Cardiac septum (tissue), 1 donor: ENCODE results near the gene MBP. TPM values are rescaled to one million over a fixed set of nuclear protein-coding genes. Genes with fewer than 3 reads are reported as not detected.

Experiments
- DNase-seq: peaks from one replicate; pipeline ENCODE4 v3.0.0-alpha.2; 2020; ENCODE audit warnings: low spot score
- intact Hi-C: fragments of 100-400 bp; cut with DNase I; formaldehyde crosslinking; loops from one replicate; pipeline ENCODE4 v1.14.0; 2022
- total RNA-seq: library from RNA; stranded (reverse); fragmentation: NEBNext Ultra II Directional; extraction: Animal tissue kit (Norgen Biotek cat#: 25700); gene quantifications from one replicate; pipeline ENCODE4 v1.2.1, GENCODE V29; 2021
- donor health status: DM: no; HTN: no; CAD: no.

MBP gene
- total RNA-seq, 1 donor from 2014 or later, result 37.7 TPM

DNA sequence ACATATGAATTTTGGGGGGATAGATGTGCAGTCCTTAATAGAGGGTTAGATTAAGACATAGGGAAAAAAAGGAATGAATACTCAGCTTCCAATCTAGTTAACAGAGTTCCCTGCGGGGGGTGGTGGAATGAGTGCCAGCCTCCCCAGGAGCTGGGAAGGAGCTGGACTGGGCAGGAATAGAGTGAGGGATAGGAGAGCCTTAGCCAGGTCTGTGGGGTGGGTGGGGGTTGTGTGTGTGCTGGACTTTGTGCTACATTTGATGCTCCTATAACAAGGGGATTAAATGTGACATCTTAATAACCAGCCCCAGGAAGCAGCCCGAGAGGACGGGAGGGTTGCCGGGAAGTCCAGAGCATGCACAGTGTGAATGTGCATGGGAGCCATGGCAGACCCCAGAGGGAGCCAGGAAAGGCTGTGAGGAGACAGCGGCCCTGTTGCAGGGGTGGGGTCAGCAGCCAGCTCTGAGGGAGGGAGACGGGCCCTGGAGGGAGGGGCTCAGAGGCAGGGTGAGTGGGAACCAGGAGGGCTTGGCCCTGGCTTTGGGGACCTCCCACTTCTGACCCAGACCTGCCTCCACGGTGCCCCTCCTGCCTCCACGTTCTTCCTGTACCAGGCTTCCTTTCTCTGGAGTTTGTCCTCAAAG, 3.6 kb upstream of the MBP start:
- intact Hi-C loops, result loop anchor here (10.0 kb wide), 1 partner anchor 131 kb away; no protein-coding TSS in a partner anchor
- DNase-seq, result no peak

DNA sequence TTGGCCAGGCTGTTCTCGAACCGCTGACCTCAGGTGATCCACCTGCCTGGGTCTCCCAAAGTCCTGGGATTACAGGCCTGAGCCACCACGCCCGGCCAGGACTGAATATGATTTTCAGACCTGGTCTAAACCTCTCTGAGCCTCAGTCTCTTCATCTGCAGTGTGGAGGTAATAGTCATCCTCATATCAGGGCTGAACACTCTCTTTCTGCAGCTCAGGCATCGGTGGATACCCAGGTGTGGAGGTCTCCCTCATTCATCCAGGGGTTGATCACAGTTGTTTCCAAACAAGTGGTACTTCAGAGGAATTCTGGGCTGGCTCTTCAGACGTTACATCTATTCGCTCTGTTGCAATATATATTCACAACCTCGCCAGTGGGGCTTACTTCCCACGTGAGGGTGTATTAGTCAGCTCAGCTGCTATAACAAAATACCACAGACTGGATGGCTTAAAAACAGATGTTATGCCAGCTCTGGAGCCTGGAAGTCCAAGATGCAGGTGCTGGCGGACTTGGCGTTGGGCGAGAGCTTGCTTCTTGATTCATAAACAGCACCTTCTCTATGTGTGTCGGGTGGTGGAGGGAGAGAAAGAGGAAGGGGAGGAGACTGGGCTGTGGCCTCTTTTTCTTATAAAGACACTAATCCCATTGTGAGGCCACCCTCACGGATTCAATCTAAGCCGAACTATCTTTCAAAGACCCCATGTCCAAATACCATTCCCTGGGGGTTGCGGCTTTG, 2.9 kb upstream of the MBP start:
- DNase-seq, result no peak
- intact Hi-C loops, result loop anchor here (10.0 kb wide), 1 partner anchor 131 kb away; no protein-coding TSS in a partner anchor

DNA sequence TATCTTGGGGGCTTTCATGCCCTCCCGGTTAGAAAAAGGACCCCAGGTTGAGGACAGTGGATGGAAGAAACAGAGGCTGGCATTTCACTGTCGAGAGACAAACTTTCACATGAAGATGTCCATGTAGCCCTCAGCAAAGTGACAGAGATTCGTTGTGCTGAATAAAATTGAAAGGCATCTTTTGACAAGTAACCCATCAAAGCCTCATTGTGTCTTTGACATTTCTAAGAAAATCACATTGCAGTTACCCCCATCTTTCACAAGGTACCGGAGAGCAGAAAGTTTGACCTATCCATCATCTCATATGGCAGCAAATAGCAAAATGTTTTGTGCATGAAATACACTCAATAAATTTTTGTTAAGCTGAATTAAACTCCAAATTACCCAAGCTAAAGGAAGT, 2.0 kb upstream of the MBP start:
- no peak for DNase-seq
- intact Hi-C loops, result loop anchor here (5.0 to 10.0 kb wide), 4 partner anchors 47 to 130 kb away; no protein-coding TSS in a partner anchor

DNA sequence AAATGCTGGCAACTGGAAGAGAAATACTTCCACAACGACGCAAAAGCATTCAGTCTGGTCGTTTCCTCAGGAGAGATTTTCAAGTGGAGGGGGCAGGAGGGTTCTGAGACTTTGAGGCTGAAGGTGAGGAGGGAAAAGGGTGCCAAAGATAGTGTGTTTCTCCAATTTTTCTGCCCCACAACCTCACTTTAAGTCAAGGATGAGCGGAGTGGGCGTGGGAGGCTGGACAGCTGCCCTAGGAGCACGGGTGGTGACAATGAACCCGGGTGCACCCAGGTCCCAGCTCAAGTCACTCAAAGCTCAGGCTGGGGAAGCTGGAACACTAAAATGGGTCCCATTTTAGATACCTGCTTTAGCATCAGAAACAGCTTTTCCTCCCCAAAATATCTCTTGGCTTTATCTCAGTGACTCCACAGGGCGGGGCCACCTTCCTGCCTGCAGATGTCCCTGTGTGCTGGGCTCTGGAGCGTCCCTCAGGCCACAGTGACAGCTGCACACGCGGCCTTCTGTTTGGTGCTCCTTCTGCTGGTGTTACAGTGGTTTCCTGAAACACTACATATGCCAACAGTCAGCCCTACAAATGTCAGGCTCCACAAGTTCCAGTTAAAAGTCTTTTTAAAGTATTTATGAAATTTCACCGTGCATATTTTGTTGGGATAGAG, 1.4 kb upstream of the MBP start:
- intact Hi-C loops, result loop anchor here (5.0 to 10.0 kb wide), 4 partner anchors 47 to 129 kb away; no protein-coding TSS in a partner anchor

DNA sequence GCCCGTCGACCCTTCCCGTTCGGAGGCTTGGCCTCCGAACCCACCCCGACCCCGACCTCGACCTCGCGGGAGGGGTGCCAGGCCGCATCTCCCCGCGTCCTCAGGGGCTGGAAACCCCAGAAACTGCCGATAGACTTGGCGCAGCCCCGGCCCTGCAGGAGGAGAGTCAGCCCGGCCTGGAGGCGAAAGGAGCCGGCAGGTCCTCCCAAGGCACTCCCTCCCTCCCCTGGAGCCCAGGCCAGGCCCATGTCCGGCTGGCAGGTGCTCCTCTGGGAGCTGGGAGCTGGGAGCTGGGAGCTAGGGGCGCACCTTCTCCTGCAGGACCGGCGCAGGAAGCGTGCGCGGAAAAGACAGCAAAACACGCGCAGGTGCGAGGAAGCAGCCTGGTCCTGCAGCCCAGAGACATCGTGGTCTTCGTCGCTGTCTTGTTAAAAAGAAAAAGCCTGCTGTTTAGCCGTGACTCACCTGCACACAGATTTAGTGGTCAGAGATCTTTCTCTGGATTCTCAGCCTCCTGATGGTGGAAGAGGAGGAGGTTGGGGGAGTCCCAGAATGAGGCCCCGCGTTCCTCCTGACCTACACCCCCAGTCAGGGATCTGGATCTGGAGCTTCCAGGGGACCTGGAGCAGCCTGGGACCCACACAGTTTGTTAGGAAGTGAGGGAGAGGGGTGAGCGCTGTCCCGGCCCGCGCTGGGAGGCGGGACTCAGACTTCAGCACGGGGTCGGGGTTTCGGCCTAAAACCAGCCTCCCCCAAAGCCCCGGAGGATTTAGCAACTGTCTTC, 660 bp upstream of the MBP start:
- intact Hi-C loops, result loop anchor here (5.0 to 10.0 kb wide), 4 partner anchors 46 to 128 kb away; no protein-coding TSS in a partner anchor
- DNase-seq, result no peak

More for the DNA sequence above, 1.4 kb upstream of the MBP start:
- DNase-seq, result no peak

DNA sequence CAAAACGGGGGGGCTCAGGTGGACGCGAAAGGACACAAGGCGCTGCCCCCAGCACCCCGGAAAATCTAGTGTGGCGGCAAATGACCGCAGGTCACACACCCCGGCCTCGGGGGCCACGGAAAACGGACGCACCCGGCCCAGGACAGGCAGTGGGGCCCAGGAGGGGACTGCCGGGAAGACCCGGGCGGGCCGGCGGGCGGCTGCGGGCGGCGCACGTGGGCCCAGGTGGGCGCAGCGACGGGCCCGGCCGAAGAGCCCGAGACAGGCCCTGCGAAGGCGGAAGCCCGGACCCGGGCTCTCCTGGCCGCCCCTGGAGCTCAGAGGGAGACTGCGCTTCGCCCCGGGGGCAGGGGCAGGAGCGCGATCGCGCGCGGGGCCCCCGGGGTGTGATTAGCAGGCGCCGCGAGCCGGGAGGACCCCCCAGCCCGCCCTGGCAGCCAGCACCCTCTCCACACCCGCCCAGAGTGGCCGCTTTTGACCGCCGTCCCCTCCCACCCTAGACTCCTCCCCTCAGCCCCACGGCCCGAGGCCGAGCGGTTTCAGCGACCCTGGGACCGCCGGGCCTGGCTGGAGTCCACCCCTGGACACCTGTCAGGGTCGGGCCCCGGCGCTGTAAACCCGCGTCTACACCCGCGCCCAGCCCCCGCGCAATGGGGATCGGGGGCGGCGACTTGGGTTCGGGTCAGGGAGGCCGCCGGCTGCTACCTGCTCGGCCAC, 773 bp downstream of the MBP start:
- intact Hi-C loops, result loop anchor here (5.0 to 10.0 kb wide), 4 partner anchors 45 to 127 kb away; no protein-coding TSS in a partner anchor
- DNase-seq, result peak; percentile 85

DNA sequence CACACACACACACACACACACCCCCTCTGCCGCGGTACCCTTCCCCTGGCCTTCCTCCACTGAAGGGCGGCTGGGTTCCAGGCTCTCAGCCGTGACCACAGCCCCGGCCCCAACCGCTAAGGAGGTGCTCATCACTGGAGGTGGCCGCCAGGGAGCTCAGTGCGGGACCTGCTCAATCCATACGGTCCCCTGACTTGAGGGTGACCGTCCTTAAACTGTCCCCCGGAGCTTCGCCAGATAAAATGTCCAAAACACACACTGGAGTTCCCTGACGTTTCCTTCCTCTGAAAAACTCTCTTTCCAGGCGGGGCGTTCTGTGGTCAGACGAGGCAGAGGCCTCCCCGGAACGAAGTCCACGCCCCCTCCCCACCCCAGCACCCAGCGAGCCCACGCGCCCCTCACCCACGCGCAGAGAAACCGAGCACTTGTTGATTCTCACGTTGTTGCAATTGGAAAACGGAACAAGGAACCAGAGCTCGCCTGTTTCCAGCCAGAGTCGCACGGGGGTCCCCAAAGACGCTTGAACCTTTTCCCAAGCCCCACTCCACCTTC, 1.4 kb downstream of the MBP start:
- intact Hi-C loops, result loop anchor here (5.0 to 10.0 kb wide), 4 partner anchors 44 to 126 kb away; no protein-coding TSS in a partner anchor
- peak; percentile 83 for DNase-seq

DNA sequence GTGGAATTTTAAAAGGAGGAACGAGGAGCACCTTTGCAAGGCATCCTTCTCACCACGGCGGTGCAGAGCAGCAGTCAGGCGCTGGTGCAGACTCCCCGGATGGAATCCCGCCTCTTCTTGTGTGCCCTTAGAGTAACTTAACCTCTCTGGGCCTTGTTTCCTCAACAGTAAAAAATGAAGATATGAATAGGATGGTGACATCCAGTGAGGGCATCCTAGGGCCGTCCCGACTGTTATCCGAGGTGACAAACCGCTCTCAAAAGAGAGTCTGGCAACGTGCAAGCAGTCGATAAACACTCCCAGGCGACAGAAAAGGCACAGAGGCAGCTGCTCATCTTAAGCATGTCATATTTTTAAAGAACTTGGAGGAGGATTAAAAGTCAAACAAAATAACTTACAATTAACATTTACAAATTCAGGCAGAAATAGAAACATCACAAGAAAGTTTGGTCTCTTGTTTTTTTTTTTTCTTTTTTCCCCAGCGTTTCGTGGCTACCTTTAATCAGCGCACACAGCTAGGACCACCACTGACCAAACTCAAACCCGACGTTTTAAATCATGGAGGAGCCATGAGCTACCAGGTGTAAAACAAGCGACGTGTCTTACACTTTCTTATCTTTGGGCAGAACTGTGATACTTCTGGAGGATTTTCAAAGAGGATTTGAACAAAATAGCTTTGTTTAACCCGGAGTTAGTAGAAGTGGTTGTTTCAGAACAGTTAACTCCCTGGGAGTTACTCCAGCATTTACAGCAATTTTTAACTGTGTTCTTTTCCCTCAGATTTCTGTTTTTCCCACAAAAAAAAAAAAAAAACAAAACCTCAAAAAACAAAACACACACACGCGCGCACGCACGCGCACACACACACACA, 2.1 kb downstream of the MBP start:
- no peak for DNase-seq
- intact Hi-C loops, result loop anchor here (5.0 to 10.0 kb wide), 4 partner anchors 43 to 126 kb away; no protein-coding TSS in a partner anchor

DNA sequence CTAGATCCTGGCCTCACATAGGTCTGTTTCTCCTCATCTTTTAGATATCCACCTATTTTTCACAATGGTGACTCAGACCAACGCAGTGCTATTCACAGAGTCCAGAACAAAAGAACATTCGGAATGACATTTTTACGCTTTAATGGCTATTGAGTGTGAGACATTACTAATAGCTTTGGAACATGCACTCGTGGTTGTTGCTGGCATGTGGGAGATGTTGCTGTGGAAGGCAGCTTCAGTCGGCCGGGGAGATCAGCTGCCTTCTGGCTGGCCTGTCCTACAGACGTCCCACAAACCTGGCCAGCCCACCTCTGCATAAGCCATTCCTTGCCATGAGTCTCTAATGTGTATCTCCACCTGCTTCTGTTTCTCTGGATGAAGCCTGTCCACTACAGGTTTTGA, 3.4 kb downstream of the MBP start:
- DNase-seq, result no peak
- intact Hi-C loops, result no loop called here

DNA sequence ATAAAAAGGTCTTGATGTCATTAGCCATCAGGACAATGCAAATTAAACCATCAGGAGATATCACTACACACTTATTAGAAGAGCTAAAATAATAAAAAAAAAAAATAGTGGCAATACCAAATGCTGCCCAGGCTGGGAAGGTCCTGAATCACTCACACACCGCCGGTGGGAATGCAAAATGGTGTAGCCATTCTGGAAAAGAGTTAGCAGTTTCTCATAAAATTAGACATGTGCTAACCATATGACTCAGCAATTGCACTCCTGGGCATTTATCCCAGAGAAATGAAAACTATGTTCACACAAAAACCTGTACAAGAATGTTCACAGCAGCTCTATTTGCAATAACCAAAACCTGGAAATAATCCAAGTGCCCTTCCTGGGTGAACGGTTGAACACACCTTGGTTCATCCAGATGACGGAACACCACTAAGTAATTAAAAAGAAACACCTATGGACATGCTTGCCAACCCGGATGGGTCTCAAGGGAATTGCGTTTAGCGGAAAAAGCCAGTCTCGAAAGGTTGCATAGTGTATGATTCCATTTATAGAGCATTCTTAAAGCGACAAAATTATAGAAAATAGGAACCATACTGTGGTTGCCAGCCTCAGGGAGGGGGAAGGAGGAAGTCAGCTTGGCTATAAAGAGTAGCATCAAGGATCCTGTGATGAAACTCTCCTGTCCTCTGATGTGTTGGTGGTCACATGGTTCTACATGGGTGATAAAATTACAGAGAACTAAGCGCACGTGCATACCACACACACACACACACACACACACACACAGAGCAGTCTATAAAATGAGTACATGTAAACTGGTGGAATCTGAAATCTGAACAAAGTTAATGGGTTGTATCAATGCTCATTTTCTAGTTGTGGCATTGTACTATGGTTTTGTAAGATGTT, 4.6 kb downstream of the MBP start:
- intact Hi-C loops, result no loop called here
- DNase-seq, result no peak

DNA sequence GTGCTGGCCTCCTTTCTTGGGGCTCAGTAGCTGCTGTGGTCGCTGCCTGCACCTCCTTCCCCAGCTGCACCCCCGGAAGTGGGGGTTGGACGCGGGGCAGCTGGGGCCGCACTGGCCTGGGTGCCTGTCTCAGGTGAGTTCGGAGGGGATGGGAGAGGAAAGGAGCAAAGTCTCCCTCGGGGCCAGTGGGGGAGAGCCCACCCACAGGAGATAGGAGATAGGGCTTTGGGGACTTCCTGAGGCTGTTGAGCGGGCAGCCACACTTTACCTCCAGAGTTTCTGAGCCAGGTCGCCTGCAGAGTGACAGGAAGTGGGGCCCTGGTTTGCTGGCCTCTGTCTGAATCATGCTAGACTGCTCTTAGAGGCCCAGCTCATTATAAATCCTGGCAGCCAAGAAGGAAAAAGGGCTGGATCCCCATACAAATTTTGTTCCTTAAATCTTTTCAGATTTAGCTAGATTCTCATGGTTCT, 8.1 kb downstream of the MBP start:
- intact Hi-C loops, result no loop called here
- no peak for DNase-seq

DNA sequence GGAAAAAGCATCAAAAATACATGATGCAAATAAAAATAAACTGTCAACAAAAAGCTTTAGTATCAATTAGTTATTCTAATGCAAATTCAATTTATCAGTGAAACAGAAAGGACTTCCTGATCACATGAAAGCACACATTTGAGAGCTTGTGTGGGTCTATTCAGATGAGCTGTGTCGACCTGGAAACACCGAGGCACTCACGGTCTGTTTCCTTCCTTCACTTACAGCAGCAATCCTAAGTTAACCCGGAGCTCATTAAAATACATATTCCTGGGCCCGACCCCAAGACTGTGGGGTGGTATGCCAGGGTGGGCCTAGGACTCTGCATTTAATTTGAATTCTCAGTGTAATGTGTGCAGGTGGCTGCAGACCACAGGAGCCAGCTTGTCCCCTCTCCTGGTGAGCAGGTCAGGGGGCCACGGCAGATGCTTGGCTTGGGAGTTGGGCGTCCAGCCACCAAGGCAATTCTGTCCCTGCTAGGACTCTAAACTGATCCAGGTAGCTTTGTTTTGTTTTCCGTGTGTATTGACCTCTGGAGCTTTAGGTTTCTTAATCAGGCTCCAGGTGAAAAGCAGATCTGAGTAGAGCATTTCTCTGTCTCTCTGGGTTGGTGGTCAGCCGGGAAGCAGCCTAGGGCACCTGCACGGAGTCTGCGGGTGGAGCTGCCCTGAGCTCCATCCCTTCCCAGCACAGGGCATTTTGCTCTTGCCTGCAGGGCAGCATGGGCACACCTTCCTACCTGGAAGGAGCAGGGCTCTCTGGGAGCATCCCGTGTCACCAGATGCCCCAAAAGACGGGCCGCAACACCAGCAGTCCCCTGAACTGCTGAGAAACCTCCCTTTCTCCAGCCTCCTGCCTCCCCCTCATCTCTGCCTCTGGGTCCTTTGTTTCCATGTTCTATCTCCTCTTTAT, 9.0 kb downstream of the MBP start:
- intact Hi-C loops, result no loop called here
- DNase-seq, result no peak

DNA sequence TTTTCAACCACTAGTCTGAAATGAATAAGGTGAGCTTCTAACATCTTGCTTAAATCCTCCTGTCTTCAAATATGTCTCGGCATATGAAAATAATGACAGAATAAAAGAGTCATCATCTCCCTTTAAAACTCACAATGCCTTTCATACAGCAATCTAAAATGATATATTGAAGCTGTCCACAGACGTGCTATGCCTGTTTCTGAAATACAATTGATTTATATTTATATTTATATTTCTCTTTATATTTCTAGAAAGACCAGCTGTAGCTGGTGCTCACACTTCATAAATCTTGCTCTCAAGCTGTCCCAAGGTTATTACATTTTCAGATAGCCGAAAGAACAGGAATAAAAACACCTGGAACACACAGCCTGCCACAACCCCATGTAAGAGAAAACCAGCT, 11.1 kb downstream of the MBP start:
- no peak for DNase-seq
- intact Hi-C loops, result no loop called here

DNA sequence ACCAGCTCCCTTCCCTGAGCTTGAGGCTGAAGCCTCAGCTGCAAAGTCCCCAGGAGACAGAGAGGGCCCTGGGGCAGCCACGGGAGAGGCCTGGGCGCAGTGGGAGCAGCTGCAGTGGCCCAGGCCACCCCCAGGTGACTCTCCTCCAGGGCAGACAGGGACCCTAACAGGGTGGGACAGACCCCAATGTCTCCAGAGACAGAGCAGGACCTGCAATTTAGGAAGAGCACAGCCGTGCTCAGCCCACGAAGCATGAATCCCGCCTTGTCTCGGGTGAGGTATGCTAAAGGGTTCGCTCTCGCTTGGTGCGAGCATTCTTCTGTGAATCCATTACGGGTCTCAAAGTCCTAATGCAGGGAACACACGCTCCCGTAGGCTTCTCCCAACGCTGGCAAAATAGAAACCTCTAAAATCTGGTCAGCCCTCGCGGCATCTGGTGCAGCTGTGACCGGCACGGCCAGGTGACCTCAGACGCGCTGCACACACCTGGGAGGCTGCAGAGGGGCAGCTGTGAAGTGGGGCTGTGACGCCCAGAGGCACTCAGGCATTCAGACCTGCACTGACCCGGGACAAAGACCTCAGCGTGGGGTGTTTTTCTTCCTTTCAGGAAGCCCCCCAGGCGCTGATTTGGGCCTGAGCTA, 12.6 kb downstream of the MBP start:
- no peak for DNase-seq
- intact Hi-C loops, result no loop called here
